Measurements from ENCODE around the gene B4GALT3.

The B4GALT3 gene

GRCh38 chr1:161138431-161138830, 38.9 kb downstream of the B4GALT3 start:
- DNase-seq (ENCODE audit: low read depth in 1 of 2, low spot score in 1 of 2): no peak
- in situ Hi-C loops (cut with HindIII; ENCODE audit: low pct_unique_long_range_greater_than_20kb, low sequenced_read_pairs): no loop called here
- no peak for TF ChIP-seq JUND (IDR thresholded peaks at IDR 0.05; ENCODE audit: low read depth)

DNA sequence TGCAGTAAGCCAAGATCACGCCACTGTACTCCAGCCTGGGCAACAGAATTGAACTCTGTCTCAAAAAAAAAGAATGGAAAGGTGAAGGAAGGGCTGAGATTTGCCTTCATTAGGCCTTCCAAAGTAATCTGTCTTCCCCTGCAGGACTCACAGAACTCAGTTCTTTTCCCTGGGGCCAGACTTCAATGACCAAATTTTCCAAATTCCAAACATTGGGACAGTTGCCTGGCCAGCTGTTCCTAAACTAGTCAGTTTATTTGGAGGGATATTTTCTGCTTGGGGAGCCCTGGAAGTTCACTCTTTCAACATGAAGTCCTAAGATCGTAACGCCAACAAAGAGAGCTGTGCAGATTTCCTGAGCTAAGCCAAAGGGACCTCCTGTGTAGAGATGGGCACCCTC, 39.4 kb downstream of the B4GALT3 start:
- DNase-seq (ENCODE audit: low read depth in 1 of 2, low spot score in 1 of 2): no peak
- in situ Hi-C loops (cut with HindIII; ENCODE audit: low pct_unique_long_range_greater_than_20kb, low sequenced_read_pairs): no loop called here
- no peak for TF ChIP-seq JUND (IDR thresholded peaks at IDR 0.05; ENCODE audit: low read depth)

GRCh38 chr1:161133220-161133740, 44.0 kb downstream of the B4GALT3 start:
- TF ChIP-seq JUND (IDR thresholded peaks at IDR 0.05; ENCODE audit: low read depth): no peak
- in situ Hi-C loops (cut with HindIII; ENCODE audit: low pct_unique_long_range_greater_than_20kb, low sequenced_read_pairs): no loop called here
- peak in 1 of 2 experiments; percentile 58 for DNase-seq (ENCODE audit: low read depth in 1 of 2, low spot score in 1 of 2)

DNA sequence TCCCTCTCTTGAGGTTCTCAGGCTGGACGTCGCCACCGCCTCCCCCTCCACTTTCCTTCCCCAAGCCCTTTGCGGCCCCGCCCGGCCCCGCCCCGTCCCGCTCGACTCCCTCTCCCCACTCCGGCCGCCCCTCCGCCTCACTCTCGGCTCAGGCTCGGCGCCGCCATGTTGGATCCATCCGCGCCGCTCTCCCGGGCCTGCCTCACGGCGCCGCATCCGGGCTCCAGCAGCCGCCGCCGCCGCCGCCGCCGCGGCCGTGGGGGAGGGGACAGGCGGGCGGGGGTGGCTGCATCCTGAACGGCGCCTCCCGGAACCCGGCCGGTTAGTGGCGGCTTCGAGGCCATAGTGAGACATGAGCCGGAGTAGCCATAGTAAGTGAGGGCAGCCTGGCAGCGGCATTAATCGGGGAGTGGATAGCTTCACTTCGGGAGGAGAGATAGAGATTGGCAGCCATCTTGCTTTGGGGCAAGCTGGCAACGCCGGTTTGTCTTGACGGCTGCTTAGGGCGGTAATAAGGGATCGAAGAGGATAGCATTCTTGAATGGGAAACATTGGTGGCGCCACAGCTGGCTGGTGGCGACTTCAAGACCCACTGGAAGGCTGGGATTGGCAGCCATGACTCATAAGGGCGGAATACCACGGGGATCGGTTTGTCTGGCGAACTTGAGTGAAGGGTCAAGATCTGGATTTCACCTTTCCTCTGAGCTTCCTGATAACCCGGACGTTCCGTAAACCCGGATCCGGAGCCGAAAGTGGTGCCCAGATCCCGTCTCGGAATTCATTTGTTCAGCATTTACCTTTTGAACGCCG, 44.7 kb downstream of the B4GALT3 start, which contains the start of gene DEDD:
TSS of gene DEDD (minus strand) at position 258 of the 810 bp plus-strand sequence. CDS start 8,205 bp downstream, outside the sequence.
- DNase-seq (ENCODE audit: low read depth in 1 of 2, low spot score in 1 of 2): peak; percentile 92 to 99
- in situ Hi-C loops (cut with HindIII; ENCODE audit: low pct_unique_long_range_greater_than_20kb, low sequenced_read_pairs): no loop called here
- TF ChIP-seq JUND (IDR thresholded peaks at IDR 0.05; ENCODE audit: low read depth): no peak

- TF ChIP-seq JUND (IDR thresholded peaks at IDR 0.05; ENCODE audit: low read depth): no peak
- peak in 1 of 2 experiments; percentile 30 for DNase-seq (ENCODE audit: low read depth in 1 of 2, low spot score in 1 of 2)
- in situ Hi-C loops (cut with HindIII; ENCODE audit: low pct_unique_long_range_greater_than_20kb, low sequenced_read_pairs): no loop called here
Observed at GRCh38 chr1:161131523-161132409, 45.5 kb downstream of the B4GALT3 start.

GRCh38 chr1:161130266-161130665, 47.0 kb downstream of the B4GALT3 start:
- in situ Hi-C loops (cut with HindIII; ENCODE audit: low pct_unique_long_range_greater_than_20kb, low sequenced_read_pairs): no loop called here
- DNase-seq (ENCODE audit: low read depth in 1 of 2, low spot score in 1 of 2): no peak
- TF ChIP-seq JUND (IDR thresholded peaks at IDR 0.05; ENCODE audit: low read depth): no peak

DNA sequence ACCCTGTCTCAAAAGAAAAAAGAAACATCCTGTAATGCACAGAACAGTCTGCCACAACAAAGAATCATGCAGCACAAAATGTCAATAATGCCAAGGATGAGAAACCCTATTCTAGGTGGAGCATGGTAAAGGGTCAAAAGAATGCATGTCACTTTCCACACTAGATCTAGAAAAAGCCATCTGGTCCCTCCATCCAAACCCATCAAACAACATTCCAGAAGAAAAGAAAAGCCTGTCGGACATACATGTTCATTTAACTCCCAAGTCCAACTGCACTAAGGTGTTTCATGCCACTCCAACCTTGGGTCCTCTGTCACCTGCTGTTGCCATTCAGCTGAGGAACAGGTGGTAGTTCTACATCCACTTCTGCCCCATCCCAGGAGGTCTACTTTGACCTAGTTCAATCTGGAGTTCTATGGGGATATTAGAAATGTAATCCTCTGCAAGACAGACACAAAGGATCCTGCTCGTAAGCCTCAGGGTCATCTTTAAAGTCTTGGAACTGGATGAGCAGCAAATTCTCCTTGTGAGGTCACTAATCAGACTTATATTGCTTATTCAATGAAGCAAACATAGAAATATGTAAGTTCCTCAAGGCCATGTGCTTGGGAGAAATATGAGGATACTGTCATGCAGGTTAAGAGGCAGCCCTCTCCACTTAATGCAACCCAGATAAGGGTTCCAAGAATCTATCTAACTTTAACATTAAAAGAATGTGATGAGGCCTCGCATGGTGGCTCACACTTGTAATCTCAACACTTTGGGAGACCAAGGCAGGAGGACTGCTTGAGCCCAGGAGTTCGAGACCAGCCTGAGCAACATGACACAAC, 48.5 kb downstream of the B4GALT3 start:
- TF ChIP-seq JUND (IDR thresholded peaks at IDR 0.05; ENCODE audit: low read depth): no peak
- in situ Hi-C loops (cut with HindIII; ENCODE audit: low pct_unique_long_range_greater_than_20kb, low sequenced_read_pairs): no loop called here
- no peak for DNase-seq (ENCODE audit: low read depth in 1 of 2, low spot score in 1 of 2)

- in situ Hi-C loops (cut with HindIII; ENCODE audit: low pct_unique_long_range_greater_than_20kb, low sequenced_read_pairs): no loop called here
- DNase-seq (ENCODE audit: low read depth in 1 of 2, low spot score in 1 of 2): no peak
- TF ChIP-seq JUND (IDR thresholded peaks at IDR 0.05; ENCODE audit: low read depth): no peak
Observed at GRCh38 chr1:161127649-161128048, 49.7 kb downstream of the B4GALT3 start.

GRCh38 chr1:161122967-161123366, 54.3 kb downstream of the B4GALT3 start:
- no peak for DNase-seq (ENCODE audit: low read depth in 1 of 2, low spot score in 1 of 2)
- in situ Hi-C loops (cut with HindIII; ENCODE audit: low pct_unique_long_range_greater_than_20kb, low sequenced_read_pairs): no loop called here
- no peak for TF ChIP-seq JUND (IDR thresholded peaks at IDR 0.05; ENCODE audit: low read depth)

- no peak for DNase-seq (ENCODE audit: low read depth in 1 of 2, low spot score in 1 of 2)
- in situ Hi-C loops (cut with HindIII; ENCODE audit: low pct_unique_long_range_greater_than_20kb, low sequenced_read_pairs): no loop called here
- no peak for TF ChIP-seq JUND (IDR thresholded peaks at IDR 0.05; ENCODE audit: low read depth)
Observed at GRCh38 chr1:161121834-161122233, 55.5 kb downstream of the B4GALT3 start.
